TTC549 (cell line): ENCODE data around the gene RGS21.

Source experiments
- FAIRE-seq: peaks from 2 replicates; lab custom pipeline; 2012; peaks lifted over from hg19 to GRCh38; lab: Jason Lieb, UNC

RGS21 gene

GRCh38 chr1:192379554-192379953 lies 62.8 kb downstream of the RGS21 start:
- FAIRE-seq, result no peak

GRCh38 chr1:192382758-192383157 lies 66.0 kb downstream of the RGS21 start:
- FAIRE-seq, result no peak

- FAIRE-seq, result peak; percentile 79
These were observed 69.4 kb downstream of the RGS21 start for GRCh38 chr1:192386051-192386650.

DNA sequence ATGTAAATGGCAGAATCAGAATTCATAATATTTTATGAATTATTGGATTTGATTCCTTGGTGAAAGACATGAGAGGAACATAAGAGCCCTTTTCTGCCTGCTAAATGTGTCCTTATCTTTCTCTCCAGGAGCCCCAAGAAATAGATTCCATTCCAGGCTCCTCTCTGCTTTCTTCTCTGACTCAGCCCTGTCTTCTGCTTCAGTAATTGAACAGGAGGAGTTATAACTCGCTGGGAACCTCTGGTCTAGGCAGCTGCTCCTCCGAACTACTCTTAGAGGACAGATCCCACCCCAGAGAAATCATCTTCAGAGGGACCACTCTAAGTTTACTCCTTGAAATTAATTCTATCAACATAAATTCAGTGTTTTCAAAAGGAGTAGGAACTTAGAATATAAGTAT lies 78.4 kb downstream of the RGS21 start:
- no peak for FAIRE-seq

DNA sequence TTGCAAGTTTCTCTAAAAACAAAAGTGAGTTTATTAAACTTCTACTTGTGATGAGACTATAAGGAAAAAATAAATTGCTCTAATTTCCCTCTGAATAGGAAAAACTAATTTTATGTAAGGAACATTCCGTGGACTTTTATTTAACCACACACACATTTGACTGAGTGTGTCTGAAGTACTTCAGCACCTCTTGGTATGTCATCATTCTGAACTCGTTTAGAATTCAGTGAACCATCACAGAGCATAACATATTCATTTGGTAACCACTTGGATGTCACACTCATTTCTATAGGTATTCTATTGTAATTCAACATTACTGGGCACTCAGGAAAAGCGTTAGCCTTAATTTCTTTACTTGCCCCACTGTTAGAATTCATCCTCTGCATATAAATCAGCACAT lies 79.1 kb downstream of the RGS21 start:
- FAIRE-seq, result no peak

GRCh38 chr1:192399161-192399560 lies 82.4 kb downstream of the RGS21 start:
- no peak for FAIRE-seq

- no peak for FAIRE-seq
These were observed 85.0 kb downstream of the RGS21 start for GRCh38 chr1:192401825-192402224.

DNA sequence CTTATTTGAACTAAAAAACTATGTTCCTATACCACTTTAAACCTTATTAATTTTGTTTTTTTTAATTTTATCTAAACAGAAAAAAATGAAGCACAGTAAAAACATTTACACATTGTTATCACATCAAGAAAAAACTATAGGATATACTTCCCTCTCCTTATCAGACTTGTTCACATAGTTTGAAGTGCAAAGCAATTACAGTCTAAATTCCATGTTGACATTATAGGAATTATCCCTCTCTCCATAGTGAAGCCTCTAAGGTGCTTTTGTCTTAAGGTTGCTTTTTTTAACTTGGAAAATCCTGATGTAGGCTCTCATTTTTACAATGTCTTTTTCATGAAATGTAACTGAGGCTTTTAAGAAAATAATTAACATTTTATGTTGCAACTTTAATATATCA lies 85.8 kb downstream of the RGS21 start:
- FAIRE-seq, result peak; percentile 56

GRCh38 chr1:192407206-192407605 lies 90.4 kb downstream of the RGS21 start:
- no peak for FAIRE-seq
